ENCODE results near the gene ACACA. TPM values are rescaled to one million over a fixed set of nuclear protein-coding genes. Genes with fewer than 3 reads are reported as not detected.

Gene ACACA
- total and polyA plus RNA-seq, 9 of the 15 experiments (the other 6 are each of a cell fraction or from before 2014, with no cell fraction given): 35.9 to 135 (median 88.4) TPM

DNA sequence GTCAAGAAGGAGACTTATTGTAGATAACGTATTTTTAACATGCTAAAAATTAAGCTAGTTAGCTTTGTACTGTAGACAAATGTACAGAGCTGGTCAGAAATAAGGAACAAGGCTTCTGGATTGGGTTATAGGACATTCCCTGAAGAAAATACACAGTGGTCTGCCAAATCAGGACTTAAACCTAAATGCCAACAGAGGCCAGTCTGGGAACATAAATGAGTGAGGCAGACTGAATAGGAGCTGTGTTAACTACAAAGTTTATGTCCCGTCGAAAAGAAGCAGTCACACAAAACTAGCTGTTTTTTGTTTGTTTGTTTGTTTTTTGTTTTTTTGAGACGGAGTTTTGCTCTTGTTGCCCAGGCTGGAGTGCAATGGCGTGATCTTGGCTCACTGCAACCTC lies 151.2 kb downstream of the ACACA start:
- BruUV-seq (replicated peaks): no TSS peak
- WGBS (ENCODE audit: insufficient coverage, low coverage, missing lambda C conversion rate): 91% methylated on average over 5 of the region's 5 CpGs
- Histone ChIP-seq H2AFZ (ENCODE audit: low read depth, low read length) (no peak overlapping the region), H3K4me3 (no peak overlapping the region), H3K36me3 (ENCODE audit: control insufficient read depth, insufficient read depth, low read length) (peaks cover 87% of the 10 kb centered on the region), H3K9ac (ENCODE audit: insufficient read depth in 1 of 2, low read depth in 2 of 2, low read length in 2 of 2) (no peak overlapping the region), H3K4me2 (ENCODE audit: insufficient read depth, low read length) (no peak overlapping the region), H3K27me3 (ENCODE audit: control insufficient read depth in 2 of 2, insufficient read depth in 2 of 2, low read length in 2 of 2) (no peaks in the 10 kb centered on the region), H4K20me1 (replicated peaks; ENCODE audit: control insufficient read depth, insufficient read depth, low read length) (no peaks in the 10 kb centered on the region), H3K79me2 (ENCODE audit: control insufficient read depth, insufficient read depth, low read length) (no peaks in the 10 kb centered on the region), H3K9me3 (replicated peaks; ENCODE audit: control insufficient read depth, insufficient read depth, low read depth, low read length) (no peaks in the 10 kb centered on the region), H3K4me1 (replicated peaks in 1 of 2; ENCODE audit: control insufficient read depth in 2 of 2, insufficient read depth in 2 of 2, low read length in 2 of 2) (no peaks in the 10 kb centered on the region; a peak in 1 of 5 replicates), H3K9me1 (ENCODE audit: control insufficient read depth, insufficient read depth, low read length) (no peaks in the 10 kb centered on the region), H3K27ac (ENCODE audit: extremely low read depth, low read depth, low read length) (no peak overlapping the region)
- DNase-seq (ENCODE audit: extremely low read depth in 1 of 4, low spot score in 3 of 4) (no peak), FAIRE-seq (no peak), ATAC-seq (no peak)
- in situ Hi-C loops (cut with MboI): no loop called here
- ChIA-PET CTCF (ENCODE audit: low intra/inter-chr PET ratio) (interaction anchor here (2.0 kb wide), 1 partner anchor 118 kb away, joined by 13 read pairs; no protein-coding TSS in a partner anchor), POLR2A (interaction anchor here (0.8 to 1.3 kb wide), 2 partner anchors 14 to 118 kb away, joined by 3 to 5 read pairs; no protein-coding TSS in a partner anchor)
- no peak for TF ChIP-seq FOXK1 (CRISPR knock-in tag; IDR thresholded peaks at IDR 0.05; ENCODE audit: borderline replicate concordance)
- no peak for TF ChIP-seq ZNF589 (CRISPR knock-in tag; IDR thresholded peaks at IDR 0.05; ENCODE audit: low read depth)
- TF ChIP-seq, protein P1, sequence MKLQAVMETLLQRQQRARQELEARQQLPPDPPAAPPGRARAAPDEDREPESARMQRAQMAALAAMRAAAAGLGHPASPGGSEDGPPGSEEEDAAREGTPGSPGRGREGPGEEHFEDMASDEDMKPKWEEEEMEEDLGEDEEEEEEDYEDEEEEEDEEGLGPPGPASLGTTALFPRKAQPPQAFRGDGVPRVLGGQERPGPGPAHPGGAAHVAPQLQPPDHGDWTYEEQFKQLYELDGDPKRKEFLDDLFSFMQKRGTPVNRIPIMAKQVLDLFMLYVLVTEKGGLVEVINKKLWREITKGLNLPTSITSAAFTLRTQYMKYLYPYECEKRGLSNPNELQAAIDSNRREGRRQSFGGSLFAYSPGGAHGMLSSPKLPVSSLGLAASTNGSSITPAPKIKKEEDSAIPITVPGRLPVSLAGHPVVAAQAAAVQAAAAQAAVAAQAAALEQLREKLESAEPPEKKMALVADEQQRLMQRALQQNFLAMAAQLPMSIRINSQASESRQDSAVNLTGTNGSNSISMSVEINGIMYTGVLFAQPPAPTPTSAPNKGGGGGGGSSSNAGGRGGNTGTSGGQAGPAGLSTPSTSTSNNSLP (IDR thresholded peaks at IDR 0.05; ENCODE audit: borderline replicate concordance, low read depth, low read length): no peak
- TF ChIP-seq HLTF (IDR thresholded peaks at IDR 0.05): no peak
- TF ChIP-seq, protein P2, sequence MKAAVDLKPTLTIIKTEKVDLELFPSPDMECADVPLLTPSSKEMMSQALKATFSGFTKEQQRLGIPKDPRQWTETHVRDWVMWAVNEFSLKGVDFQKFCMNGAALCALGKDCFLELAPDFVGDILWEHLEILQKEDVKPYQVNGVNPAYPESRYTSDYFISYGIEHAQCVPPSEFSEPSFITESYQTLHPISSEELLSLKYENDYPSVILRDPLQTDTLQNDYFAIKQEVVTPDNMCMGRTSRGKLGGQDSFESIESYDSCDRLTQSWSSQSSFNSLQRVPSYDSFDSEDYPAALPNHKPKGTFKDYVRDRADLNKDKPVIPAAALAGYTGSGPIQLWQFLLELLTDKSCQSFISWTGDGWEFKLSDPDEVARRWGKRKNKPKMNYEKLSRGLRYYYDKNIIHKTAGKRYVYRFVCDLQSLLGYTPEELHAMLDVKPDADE (conservative IDR thresholded peaks at IDR 0.05; ENCODE audit: control insufficient read depth, low read depth, low read length): no peak
- no peak for TF ChIP-seq BRCA1 (IDR thresholded peaks at IDR 0.05)
- no peak for TF ChIP-seq BRCA1 (CRISPR knock-in tag; IDR thresholded peaks at IDR 0.05)
- TF ChIP-seq NR2F6 (CRISPR knock-in tag; IDR thresholded peaks at IDR 0.05): no peak
- TF ChIP-seq, protein P3, sequence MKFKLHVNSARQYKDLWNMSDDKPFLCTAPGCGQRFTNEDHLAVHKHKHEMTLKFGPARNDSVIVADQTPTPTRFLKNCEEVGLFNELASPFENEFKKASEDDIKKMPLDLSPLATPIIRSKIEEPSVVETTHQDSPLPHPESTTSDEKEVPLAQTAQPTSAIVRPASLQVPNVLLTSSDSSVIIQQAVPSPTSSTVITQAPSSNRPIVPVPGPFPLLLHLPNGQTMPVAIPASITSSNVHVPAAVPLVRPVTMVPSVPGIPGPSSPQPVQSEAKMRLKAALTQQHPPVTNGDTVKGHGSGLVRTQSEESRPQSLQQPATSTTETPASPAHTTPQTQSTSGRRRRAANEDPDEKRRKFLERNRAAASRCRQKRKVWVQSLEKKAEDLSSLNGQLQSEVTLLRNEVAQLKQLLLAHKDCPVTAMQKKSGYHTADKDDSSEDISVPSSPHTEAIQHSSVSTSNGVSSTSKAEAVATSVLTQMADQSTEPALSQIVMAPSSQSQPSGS (CRISPR knock-in tag; IDR thresholded peaks at IDR 0.05): no peak
- TF ChIP-seq, protein P4, sequence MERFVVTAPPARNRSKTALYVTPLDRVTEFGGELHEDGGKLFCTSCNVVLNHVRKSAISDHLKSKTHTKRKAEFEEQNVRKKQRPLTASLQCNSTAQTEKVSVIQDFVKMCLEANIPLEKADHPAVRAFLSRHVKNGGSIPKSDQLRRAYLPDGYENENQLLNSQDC (CRISPR knock-in tag; IDR thresholded peaks at IDR 0.05): no peak
- TF ChIP-seq ZNF384 (IDR thresholded peaks at IDR 0.05; ENCODE audit: low read depth, low read length): no peak
- TF ChIP-seq, protein P5, sequence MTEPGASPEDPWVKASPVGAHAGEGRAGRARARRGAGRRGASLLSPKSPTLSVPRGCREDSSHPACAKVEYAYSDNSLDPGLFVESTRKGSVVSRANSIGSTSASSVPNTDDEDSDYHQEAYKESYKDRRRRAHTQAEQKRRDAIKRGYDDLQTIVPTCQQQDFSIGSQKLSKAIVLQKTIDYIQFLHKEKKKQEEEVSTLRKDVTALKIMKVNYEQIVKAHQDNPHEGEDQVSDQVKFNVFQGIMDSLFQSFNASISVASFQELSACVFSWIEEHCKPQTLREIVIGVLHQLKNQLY (CRISPR knock-in tag; conservative IDR thresholded peaks at IDR 0.05): no peak
- TF ChIP-seq POU5F1 (IDR thresholded peaks at IDR 0.05; ENCODE audit: borderline replicate concordance, low read depth, low read length, partially characterized antibody): no peak
- TF ChIP-seq, protein P6, sequence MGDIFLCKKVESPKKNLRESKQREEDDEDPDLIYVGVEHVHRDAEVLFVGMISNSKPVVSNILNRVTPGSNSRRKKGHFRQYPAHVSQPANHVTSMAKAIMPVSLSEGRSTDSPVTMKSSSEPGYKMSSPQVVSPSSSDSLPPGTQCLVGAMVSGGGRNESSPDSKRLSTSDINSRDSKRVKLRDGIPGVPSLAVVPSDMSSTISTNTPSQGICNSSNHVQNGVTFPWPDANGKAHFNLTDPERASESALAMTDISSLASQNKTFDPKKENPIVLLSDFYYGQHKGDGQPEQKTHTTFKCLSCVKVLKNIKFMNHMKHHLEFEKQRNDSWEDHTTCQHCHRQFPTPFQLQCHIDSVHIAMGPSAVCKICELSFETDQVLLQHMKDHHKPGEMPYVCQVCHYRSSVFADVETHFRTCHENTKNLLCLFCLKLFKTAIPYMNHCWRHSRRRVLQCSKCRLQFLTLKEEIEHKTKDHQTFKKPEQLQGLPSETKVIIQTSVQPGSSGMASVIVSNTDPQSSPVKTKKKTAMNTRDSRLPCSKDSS (IDR thresholded peaks at IDR 0.05; ENCODE audit: low read depth, partially characterized antibody): no peak
- no peak for TF ChIP-seq HNRNPK (IDR thresholded peaks at IDR 0.05; ENCODE audit: low read depth, low read length, poor library complexity, severe bottlenecking)
- no peak for TF ChIP-seq TARDBP (IDR thresholded peaks at IDR 0.05)
- no peak for TF ChIP-seq ZNF444 (CRISPR knock-in tag; IDR thresholded peaks at IDR 0.05)
- intact Hi-C loops (cut with micrococcal nuclease): no loop called here

Data from K562 (cell line).